Measurements from ENCODE around the gene SIGMAR1.

SIGMAR1 gene

GRCh38 chr9:34600908-34601307, 36.7 kb downstream of the SIGMAR1 start:
- DNase-seq = no peak

GRCh38 chr9:34599546-34599945, 38.0 kb downstream of the SIGMAR1 start:
- DNase-seq = no peak

GRCh38 chr9:34594177-34594576, 43.4 kb downstream of the SIGMAR1 start:
- no peak for DNase-seq

- no peak for DNase-seq
These were observed 44.5 kb downstream of the SIGMAR1 start for GRCh38 chr9:34592895-34593601.

GRCh38 chr9:34591917-34592866, 45.4 kb downstream of the SIGMAR1 start:
- no peak for DNase-seq

- DNase-seq = peak; percentile 86 to 90
These were observed 46.2 kb downstream of the SIGMAR1 start for GRCh38 chr9:34591248-34591916.

GRCh38 chr9:34590381-34591247, 47.0 kb downstream of the SIGMAR1 start:
- peak; percentile 46 to 52 for DNase-seq

- peak in 1 of 2 experiments; percentile 44 for DNase-seq
These were observed 47.8 kb downstream of the SIGMAR1 start, which contains the start of gene CNTFR for GRCh38 chr9:34589636-34590380. Gene CNTFR, minus strand, starts transcription at chr9:34589724. Its CDS starts 20,743 bp downstream, at chr9:34568981.

GRCh38 chr9:34588671-34589635, 48.6 kb downstream of the SIGMAR1 start:
- DNase-seq = no peak

- DNase-seq = no peak
These were observed 50.3 kb downstream of the SIGMAR1 start for GRCh38 chr9:34587271-34587670.

GRCh38 chr9:34585946-34586669, 51.5 kb downstream of the SIGMAR1 start:
- no peak for DNase-seq

GRCh38 chr9:34584970-34585369, 52.6 kb downstream of the SIGMAR1 start:
- DNase-seq = no peak

Data from activated T-cell treated with anti-CD3 and anti-CD28 coated beads, Interleukin-2, amount 50 U/mL, for 48 hours (primary cell).